ENCODE measurements around the gene MUC5AC. TPM values are rescaled to one million over a fixed set of nuclear protein-coding genes. Genes with fewer than 3 reads are reported as not detected.
A peak's percentile ranks its signal among the peaks of the same experiment; 100 is the strongest.

MUC5AC gene
- total and polyA plus RNA-seq, 11 donors, result not detected

DNA sequence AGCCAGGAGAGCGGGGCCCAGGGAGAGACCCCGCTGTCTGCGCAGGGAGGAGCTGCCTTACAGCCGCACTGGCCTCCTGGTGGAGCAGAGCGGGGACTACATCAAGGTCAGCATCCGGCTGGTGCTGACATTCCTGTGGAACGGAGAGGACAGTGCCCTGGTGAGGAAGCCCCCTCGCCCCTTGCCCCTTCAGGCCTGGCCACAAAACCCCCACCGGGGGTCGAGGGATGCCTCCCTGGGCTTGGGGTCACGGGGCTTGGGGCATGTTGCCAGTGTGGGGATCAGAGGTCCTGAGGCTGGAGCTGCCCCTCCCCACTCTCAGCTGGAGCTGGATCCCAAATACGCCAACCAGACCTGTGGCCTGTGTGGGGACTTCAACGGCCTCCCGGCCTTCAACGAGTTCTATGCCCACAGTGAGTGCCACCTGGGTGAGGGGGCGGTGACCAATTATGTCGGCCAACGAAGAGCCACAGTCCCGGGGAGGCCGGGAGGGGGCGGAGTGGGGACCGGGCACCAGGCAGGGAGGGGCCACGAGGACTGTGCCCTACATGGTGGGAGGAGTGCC, 69.3 kb downstream of the MUC5AC start:
- peaks cover 20 to 86% (median 29%) of the 10 kb centered on the region in 9 donors for H3K27me3 ChIP-seq
- no peak overlapping the region for H3K27ac ChIP-seq
- intact Hi-C loops (cut with DNase I), result no loop called here
- TF ChIP-seq POLR2A (IDR thresholded peaks at IDR 0.05), result no peak
- TF ChIP-seq, protein P1, sequence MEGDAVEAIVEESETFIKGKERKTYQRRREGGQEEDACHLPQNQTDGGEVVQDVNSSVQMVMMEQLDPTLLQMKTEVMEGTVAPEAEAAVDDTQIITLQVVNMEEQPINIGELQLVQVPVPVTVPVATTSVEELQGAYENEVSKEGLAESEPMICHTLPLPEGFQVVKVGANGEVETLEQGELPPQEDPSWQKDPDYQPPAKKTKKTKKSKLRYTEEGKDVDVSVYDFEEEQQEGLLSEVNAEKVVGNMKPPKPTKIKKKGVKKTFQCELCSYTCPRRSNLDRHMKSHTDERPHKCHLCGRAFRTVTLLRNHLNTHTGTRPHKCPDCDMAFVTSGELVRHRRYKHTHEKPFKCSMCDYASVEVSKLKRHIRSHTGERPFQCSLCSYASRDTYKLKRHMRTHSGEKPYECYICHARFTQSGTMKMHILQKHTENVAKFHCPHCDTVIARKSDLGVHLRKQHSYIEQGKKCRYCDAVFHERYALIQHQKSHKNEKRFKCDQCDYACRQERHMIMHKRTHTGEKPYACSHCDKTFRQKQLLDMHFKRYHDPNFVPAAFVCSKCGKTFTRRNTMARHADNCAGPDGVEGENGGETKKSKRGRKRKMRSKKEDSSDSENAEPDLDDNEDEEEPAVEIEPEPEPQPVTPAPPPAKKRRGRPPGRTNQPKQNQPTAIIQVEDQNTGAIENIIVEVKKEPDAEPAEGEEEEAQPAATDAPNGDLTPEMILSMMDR (IDR thresholded peaks at IDR 0.05), result no peak
- H3K36me3 ChIP-seq, result no peaks in the 10 kb centered on the region
- 33 to 60% (median 57%) methylated on average over 11 to 23 of the region's 23 CpGs for WGBS, 4 donors
- H3K9me3 ChIP-seq, result no peaks in the 10 kb centered on the region
- H3K4me3 ChIP-seq, result no peak overlapping the region
- no peaks in the 10 kb centered on the region for H3K4me1 ChIP-seq
- no peak for ATAC-seq
- DNase-seq, result peak in 3 of 5 donors; percentile 20 to 58 (median 20)

DNA sequence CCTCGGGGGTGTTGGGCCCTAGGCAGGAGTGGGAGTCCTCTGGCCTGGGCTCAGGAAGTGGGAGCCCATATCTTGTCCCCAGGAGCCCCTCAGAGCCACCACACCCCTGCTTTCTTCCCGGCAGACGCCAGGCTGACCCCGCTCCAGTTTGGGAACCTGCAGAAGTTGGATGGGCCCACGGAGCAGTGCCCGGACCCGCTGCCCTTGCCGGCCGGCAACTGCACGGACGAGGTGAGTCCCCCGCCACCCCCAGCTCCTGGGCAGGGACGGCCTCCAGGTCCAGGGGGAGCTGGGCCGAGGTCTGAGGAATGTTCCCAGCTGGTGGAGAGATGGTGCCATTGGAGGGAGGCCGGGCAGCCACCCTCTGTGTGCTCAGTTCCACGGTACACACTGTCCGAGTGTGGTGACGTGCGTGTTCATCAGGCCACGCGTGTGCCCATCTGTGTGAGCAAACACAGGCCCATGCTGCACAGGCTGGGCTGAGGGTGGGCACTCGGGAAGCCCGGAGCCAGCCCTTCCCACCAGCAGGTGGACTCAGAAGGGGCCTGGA, 69.9 kb downstream of the MUC5AC start:
- peaks cover 18 to 83% (median 28%) of the 10 kb centered on the region in 9 donors for H3K27me3 ChIP-seq
- DNase-seq (peak in 3 of 5 donors; percentile 6 to 47 (median 10)), ATAC-seq (no peak)
- TF ChIP-seq, protein P1 (IDR thresholded peaks at IDR 0.05), result no peak
- TF ChIP-seq POLR2A (IDR thresholded peaks at IDR 0.05), result no peak
- H3K27ac ChIP-seq, result no peak overlapping the region
- H3K36me3 ChIP-seq, result no peaks in the 10 kb centered on the region
- intact Hi-C loops (cut with DNase I), result no loop called here
- no peaks in the 10 kb centered on the region for H3K4me1 ChIP-seq
- WGBS, 4 donors, result 73 to 90% (median 84%) methylated on average over 6 to 23 of the region's 23 CpGs
- no peak overlapping the region for H3K4me3 ChIP-seq
- H3K9me3 ChIP-seq, result no peaks in the 10 kb centered on the region

DNA sequence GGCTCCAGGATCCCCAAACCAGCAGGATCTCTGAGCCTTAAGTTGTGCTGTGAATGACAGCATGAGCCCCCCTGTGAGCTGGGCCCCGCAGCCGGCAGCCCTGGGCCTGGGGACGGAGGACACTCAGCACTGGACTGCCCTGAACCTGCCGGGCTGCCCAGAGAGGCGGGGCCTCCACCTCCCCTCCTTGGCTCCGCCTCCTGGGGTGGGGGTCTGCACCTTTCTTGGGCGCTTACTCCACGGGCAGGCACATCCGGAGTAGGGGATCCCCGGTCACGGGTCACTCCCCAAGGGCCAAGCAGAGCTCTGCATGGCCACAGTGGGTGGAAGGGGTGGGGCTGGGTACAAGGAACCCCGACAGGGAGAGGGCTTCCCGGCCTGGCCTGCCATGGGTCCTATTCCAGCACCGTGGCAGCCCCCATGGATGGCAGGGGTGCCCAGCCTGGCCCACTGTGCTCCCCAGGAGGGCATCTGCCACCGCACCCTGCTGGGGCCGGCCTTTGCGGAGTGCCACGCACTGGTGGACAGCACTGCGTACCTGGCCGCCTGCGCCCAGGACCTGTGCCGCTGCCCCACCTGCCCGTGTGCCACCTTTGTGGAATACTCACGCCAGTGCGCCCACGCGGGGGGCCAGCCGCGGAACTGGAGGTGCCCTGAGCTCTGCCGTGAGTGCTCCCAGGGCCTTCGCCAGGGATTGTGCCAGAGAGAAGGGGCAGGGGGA, 70.5 kb downstream of the MUC5AC start:
- Histone ChIP-seq H3K4me3 (no peak overlapping the region), H3K27ac (no peak overlapping the region), H3K9me3 (no peaks in the 10 kb centered on the region), H3K27me3 (peaks cover 12 to 77% (median 23%) of the 10 kb centered on the region in 9 donors), H3K4me1 (no peaks in the 10 kb centered on the region), H3K36me3 (no peaks in the 10 kb centered on the region)
- peak in 3 of 5 donors; percentile 19 to 58 (median 20) for DNase-seq
- TF ChIP-seq, protein P1 (IDR thresholded peaks at IDR 0.05), result no peak
- no peak for TF ChIP-seq POLR2A (IDR thresholded peaks at IDR 0.05)
- no peak for ATAC-seq
- WGBS, 4 donors, result 61 to 82% (median 81%) methylated on average over 5 to 31 of the region's 31 CpGs
- intact Hi-C loops (cut with DNase I), result no loop called here

DNA sequence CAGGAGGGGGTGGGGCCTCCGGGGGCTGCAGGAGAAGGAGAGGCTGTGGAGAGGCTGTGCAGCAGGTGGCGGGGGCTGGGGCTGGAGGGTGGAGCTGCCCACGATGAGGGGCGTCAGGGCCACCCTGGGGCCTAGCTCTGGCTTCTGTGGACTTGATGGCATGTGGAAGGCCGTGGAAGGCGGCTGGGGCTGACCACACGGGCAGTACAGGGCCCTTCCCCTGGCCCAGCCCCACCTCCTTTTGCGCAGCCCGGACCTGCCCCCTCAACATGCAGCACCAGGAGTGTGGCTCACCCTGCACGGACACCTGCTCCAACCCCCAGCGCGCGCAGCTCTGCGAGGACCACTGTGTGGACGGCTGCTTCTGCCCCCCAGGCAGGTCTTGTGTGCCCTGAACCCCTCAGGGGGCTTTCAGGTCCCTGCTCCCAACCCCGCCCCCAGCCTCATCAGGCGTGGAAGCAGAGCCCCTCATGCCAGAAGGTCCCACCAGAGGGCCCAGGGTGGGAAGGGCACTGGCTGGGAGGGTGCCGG, 71.2 kb downstream of the MUC5AC start:
- no peaks in the 10 kb centered on the region for H3K9me3 ChIP-seq
- TF ChIP-seq, protein P1 (IDR thresholded peaks at IDR 0.05), result no peak
- TF ChIP-seq POLR2A (IDR thresholded peaks at IDR 0.05), result no peak
- no peaks in the 10 kb centered on the region for H3K36me3 ChIP-seq
- H3K27ac ChIP-seq, result no peak overlapping the region
- H3K4me1 ChIP-seq, result no peaks in the 10 kb centered on the region
- no peak overlapping the region for H3K4me3 ChIP-seq
- no peak for ATAC-seq
- WGBS, 4 donors, result 53 to 75% (median 74%) methylated on average over 3 to 18 of the region's 18 CpGs
- peaks cover 5 to 70% (median 18%) of the 10 kb centered on the region in 9 donors for H3K27me3 ChIP-seq
- intact Hi-C loops (cut with DNase I), result no loop called here
- peak in 3 of 5 donors; percentile 16 to 54 (median 21) for DNase-seq

Measured in heart left ventricle (tissue), 16 donors.